Measurements from ENCODE around the gene SPRR4.

DNA sequence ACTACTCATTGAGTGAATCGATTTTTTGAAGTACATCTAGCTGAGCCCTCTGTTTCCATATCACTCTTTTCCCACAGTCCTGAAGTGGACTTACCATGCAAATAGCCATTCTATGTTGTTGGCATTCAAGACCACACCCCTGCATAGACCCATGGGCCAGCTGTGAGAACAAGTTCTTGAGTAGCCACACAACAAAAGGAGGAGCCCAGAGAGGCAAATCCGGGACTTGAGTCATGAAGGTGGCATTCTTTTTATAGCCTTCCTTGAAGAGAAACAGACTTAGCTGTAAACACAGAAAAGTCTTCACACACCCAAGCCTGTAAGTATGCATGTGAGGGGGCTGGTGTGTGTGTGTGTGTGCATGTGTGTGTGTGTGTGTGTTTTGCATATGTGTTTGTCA, 37.3 kb upstream of the SPRR4 start:
- TF ChIP-seq, protein P1, sequence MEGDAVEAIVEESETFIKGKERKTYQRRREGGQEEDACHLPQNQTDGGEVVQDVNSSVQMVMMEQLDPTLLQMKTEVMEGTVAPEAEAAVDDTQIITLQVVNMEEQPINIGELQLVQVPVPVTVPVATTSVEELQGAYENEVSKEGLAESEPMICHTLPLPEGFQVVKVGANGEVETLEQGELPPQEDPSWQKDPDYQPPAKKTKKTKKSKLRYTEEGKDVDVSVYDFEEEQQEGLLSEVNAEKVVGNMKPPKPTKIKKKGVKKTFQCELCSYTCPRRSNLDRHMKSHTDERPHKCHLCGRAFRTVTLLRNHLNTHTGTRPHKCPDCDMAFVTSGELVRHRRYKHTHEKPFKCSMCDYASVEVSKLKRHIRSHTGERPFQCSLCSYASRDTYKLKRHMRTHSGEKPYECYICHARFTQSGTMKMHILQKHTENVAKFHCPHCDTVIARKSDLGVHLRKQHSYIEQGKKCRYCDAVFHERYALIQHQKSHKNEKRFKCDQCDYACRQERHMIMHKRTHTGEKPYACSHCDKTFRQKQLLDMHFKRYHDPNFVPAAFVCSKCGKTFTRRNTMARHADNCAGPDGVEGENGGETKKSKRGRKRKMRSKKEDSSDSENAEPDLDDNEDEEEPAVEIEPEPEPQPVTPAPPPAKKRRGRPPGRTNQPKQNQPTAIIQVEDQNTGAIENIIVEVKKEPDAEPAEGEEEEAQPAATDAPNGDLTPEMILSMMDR (IDR thresholded peaks at IDR 0.05), result no peak
- TF ChIP-seq POLR2A (IDR thresholded peaks at IDR 0.05), result no peak
